ENCODE results near the gene FAM120B.

GRCh38 chr6:170291271-170292110 lies 15.1 kb upstream of the FAM120B start:
- TF ChIP-seq CTCF (IDR thresholded peaks at IDR 0.05): no peak
- TF ChIP-seq POLR2A (IDR thresholded peaks at IDR 0.05): no peak
